Natural killer cell (primary cell): ENCODE measurements around the gene TPX2. TPM values are rescaled to one million over a fixed set of nuclear protein-coding genes. Genes with fewer than 3 reads are reported as not detected.

Experiments used
- ATAC-seq, 3 donors: fragments of 150-1000 bp in 2 of 3; fragments of 200-7000 bp in 1 of 3; cut with Tn5 transposase; 1 replicate in 1 of 3; 2 replicates in 2 of 3; pipeline ENCODE4 v1.10.0; 2021; ENCODE audit warnings: mild to moderate bottlenecking in 2 of 3, moderate library complexity in 2 of 3
- DNase-seq, 2 donors: peaks; one replicate each; pipeline versions ENCODE4 v3.0.0 to v3.0.0-alpha.2; 2013 to 2021; ENCODE audit warnings: mixed read lengths in 1 of 2
- H3K27ac ChIP-seq: one replicate; pipeline ENCODE4 v1.5.1; 2013; ENCODE audit warnings: mild to moderate bottlenecking, low read length
- H3K27me3 ChIP-seq: one replicate; pipeline ENCODE4 v1.6.1; 2013; ENCODE audit warnings: low read length; ENCODE audit not compliant: control insufficient read depth, insufficient read depth
- H3K36me3 ChIP-seq: one replicate; pipeline ENCODE4 v1.6.1; 2013; ENCODE audit warnings: low read length; ENCODE audit not compliant: control insufficient read depth, insufficient read depth
- H3K4me1 ChIP-seq: one replicate; pipeline ENCODE4 v1.6.1; 2013; ENCODE audit warnings: low read length; ENCODE audit not compliant: control insufficient read depth, insufficient read depth
- H3K4me3 ChIP-seq: one replicate; pipeline ENCODE4 v1.5.1; 2013; ENCODE audit warnings: low read length
- H3K9me3 ChIP-seq: one replicate; pipeline ENCODE4 v1.6.1; 2013; ENCODE audit warnings: low read length; ENCODE audit not compliant: control insufficient read depth, insufficient read depth
- H3K27ac Mint-ChIP-seq, 2 donors: one replicate each; pipeline ENCODE4 v1.8.0; 2022; ENCODE audit warnings: mild to moderate bottlenecking in 2 of 2, mixed read lengths in 2 of 2, moderate library complexity in 1 of 2
- H3K27me3 Mint-ChIP-seq, 2 donors: one replicate each; pipeline ENCODE4 v1.8.0; 2022; ENCODE audit warnings: low read depth in 2 of 2, mixed read lengths in 2 of 2
- H3K36me3 Mint-ChIP-seq: one replicate; pipeline ENCODE4 v1.8.0; 2022; ENCODE audit warnings: mixed read lengths
- H3K4me1 Mint-ChIP-seq, 2 donors: one replicate each; pipeline ENCODE4 v1.8.0; 2022; ENCODE audit warnings: mixed read lengths in 2 of 2
- H3K4me3 Mint-ChIP-seq: one replicate; pipeline ENCODE4 v1.8.0; 2022; ENCODE audit warnings: mild to moderate bottlenecking, moderate library complexity, mixed read lengths
- H3K9me3 Mint-ChIP-seq, 2 donors: one replicate each; pipeline ENCODE4 v1.8.0; 2022; ENCODE audit warnings: mixed read lengths in 2 of 2
- WGBS: methylation state at CpG from one replicate; pipeline ENCODE4 v1.1.7; 2013; ENCODE audit warnings: missing lambda C conversion rate; ENCODE audit not compliant: insufficient coverage; 5-methylcytosine and 5-hydroxymethylcytosine counted together
- intact Hi-C: fragments of 100-400 bp; cut with micrococcal nuclease; formaldehyde crosslinking; loops from one replicate; pipeline ENCODE4 v1.14.2; 2022
- total RNA-seq, 4 donors: library from RNA; stranded (reverse); fragments of 120-200 nt in 1 of 4; gene quantifications; one replicate each; pipeline versions ENCODE4 v1.2.3 to v1.2.4, GENCODE V29; 2013 to 2022
- TF ChIP-seq, protein P1 (sequence below): fragments of 200-600 bp; IDR thresholded peaks from one replicate; pipeline ENCODE4 v1.8.0; 2022; ENCODE audit warnings: antibody characterized with exemption

Gene TPX2
- total RNA-seq, 3 donors from 2014 or later (not counting 1 experiment from before 2014, with no cell fraction given): 2.2 to 4.2 (median 2.2) TPM

DNA sequence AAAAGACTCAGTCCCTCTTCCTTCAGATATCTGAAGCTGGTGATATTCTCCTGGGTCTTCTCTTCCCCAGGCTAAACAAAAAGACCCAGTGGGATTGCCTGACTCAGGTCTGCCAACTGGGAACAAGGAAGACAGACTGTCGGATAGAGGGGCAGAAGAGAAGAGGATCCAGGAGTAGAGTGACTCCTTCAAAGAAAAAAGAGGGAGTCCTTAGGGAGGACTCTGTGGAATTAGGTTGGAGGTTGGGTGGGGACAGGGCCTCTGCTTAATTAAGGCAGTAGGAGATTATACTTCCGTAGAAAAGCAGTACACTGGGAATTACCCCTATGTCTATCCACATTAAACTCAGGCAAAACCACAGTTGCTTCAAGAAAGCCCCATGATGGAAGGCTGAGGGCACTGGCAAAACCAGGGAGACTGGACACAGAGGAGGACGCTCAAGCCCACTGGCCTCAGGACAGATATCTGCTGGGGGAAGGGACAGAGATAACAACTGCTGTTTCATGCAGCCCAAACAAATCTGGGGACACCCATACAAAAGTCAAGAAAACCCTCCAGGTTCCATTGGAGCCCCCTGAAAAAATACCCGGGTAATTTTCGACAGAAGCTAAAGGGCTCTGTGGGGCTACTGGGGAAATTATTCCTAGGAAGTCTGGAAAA, 22.1 kb upstream of the TPX2 start:
- Mint-ChIP-seq H3K27me3 (no peaks in the 10 kb centered on the region), H3K27ac (peak overlapping the region; percentile 84 to 97), H3K4me1 (peaks cover 92 to 98% of the 10 kb centered on the region in 2 donors), H3K4me3 (peak overlapping the region; percentile 90), H3K36me3 (peaks cover 5% of the 10 kb centered on the region), H3K9me3 (no peaks in the 10 kb centered on the region)
- DNase-seq (no peak), ATAC-seq (no peak)
- H3K27me3 ChIP-seq: no peaks in the 10 kb centered on the region
- WGBS: 51% methylated on average over 4 of the region's 5 CpGs
- H3K27ac ChIP-seq: peak overlapping the region; percentile 47
- H3K9me3 ChIP-seq: no peaks in the 10 kb centered on the region
- peaks cover 73% of the 10 kb centered on the region for H3K4me1 ChIP-seq
- H3K36me3 ChIP-seq: peaks cover 43% of the 10 kb centered on the region
- no peak overlapping the region for H3K4me3 ChIP-seq
- TF ChIP-seq, protein P1, sequence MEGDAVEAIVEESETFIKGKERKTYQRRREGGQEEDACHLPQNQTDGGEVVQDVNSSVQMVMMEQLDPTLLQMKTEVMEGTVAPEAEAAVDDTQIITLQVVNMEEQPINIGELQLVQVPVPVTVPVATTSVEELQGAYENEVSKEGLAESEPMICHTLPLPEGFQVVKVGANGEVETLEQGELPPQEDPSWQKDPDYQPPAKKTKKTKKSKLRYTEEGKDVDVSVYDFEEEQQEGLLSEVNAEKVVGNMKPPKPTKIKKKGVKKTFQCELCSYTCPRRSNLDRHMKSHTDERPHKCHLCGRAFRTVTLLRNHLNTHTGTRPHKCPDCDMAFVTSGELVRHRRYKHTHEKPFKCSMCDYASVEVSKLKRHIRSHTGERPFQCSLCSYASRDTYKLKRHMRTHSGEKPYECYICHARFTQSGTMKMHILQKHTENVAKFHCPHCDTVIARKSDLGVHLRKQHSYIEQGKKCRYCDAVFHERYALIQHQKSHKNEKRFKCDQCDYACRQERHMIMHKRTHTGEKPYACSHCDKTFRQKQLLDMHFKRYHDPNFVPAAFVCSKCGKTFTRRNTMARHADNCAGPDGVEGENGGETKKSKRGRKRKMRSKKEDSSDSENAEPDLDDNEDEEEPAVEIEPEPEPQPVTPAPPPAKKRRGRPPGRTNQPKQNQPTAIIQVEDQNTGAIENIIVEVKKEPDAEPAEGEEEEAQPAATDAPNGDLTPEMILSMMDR: no peak
- intact Hi-C loops: no loop called here

DNA sequence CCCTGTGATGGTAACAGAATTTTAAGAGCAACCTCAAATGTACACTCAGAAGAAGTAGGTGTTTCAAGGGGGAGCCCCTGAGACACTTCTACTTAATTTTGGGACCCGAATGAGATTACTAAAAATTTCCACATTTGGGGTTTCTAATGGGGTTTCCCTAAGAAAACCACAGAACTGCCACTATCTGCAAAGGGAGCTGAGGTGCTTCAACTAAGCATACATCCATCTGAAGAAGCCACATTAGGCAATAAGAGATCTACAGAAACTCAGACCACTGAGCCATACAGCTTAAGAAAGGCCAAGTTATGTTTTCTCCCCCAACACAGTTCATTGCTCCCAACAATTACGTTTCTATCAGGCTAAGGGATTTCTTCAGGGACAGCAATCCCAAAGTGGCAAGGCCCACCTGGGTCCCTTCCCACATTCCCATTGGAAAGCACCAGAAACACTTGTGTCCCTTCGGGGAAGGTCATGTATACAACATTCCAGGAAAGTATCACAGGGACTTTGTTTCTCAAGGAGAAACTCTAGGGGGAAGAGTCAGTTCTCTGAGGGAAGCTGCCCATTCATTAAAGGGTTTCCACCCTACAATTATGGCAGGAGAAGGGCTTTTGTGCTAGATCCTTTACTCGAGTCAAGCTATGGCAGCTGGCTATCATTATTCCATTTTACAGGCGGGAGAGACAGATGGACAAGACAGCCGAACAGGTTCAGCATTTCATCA, 21.4 kb upstream of the TPX2 start:
- Histone ChIP-seq H3K27me3 (no peaks in the 10 kb centered on the region), H3K9me3 (no peaks in the 10 kb centered on the region), H3K36me3 (peaks cover 36% of the 10 kb centered on the region), H3K27ac (peak overlapping the region; percentile 47), H3K4me1 (peaks cover 70% of the 10 kb centered on the region), H3K4me3 (no peak overlapping the region)
- Mint-ChIP-seq H3K27ac (peak overlapping the region; percentile 84 to 97), H3K36me3 (peaks cover 5% of the 10 kb centered on the region), H3K4me3 (peak overlapping the region; percentile 90), H3K4me1 (peaks cover 92 to 96% of the 10 kb centered on the region in 2 donors), H3K9me3 (no peaks in the 10 kb centered on the region), H3K27me3 (no peaks in the 10 kb centered on the region)
- WGBS: 45% methylated on average over 5 of the region's 6 CpGs
- TF ChIP-seq, protein P1: no peak
- ATAC-seq (peak; percentile 38 to 63 (median 60)), DNase-seq (peak in 1 of 2 donors; percentile 75)
- intact Hi-C loops: no loop called here

DNA sequence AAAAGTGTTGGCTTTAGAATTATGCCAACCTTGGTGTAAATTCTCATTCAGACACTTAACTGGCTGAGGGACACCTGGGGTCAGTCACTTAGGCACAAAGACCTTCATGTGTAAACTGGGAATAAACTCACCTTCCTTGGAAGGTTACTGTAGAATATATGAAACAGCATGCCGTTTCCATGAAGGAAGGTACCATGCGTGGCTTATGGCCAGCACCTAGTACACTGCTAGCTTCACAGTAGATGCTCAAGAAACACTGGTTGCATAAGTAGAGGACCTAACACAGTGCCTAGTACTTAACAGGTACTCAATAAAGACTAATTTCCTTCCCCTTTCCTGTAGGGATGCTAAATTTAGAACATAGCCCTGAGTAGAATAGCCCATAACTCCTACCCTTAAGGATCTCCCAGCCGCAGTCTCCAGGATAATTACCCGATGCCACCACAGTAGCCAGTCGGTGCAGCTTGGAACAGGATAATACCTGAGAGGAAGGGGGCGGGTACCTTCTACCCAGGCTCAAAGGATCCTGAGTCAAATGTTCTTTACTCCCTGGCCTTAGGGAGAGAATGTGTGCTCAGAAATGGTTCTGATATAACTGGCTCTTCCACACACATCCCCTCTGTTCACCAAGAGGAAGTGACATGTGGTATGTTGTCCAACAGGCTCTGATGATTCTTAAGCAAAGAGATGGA, 20.0 kb upstream of the TPX2 start:
- Mint-ChIP-seq H3K4me3 (peak overlapping the region; percentile 98), H3K36me3 (peaks cover 2% of the 10 kb centered on the region), H3K27me3 (no peaks in the 10 kb centered on the region), H3K9me3 (no peaks in the 10 kb centered on the region), H3K27ac (peak overlapping the region; percentile 84 to 97), H3K4me1 (peaks cover 87 to 93% of the 10 kb centered on the region in 2 donors)
- peaks cover 63% of the 10 kb centered on the region for H3K4me1 ChIP-seq
- no peaks in the 10 kb centered on the region for H3K9me3 ChIP-seq
- peak overlapping the region; percentile 14 for H3K27ac ChIP-seq
- 42% methylated on average over 6 of the region's 6 CpGs for whole genome bisulfite sequencing
- peak in 1 of 2 donors; percentile 15 for DNase-seq
- H3K36me3 ChIP-seq: peaks cover 22% of the 10 kb centered on the region
- intact Hi-C loops: no loop called here
- no peaks in the 10 kb centered on the region for H3K27me3 ChIP-seq
- no peak overlapping the region for H3K4me3 ChIP-seq
- no peak for ATAC-seq
- TF ChIP-seq, protein P1: no peak
